ENCODE results near the gene SRD5A2. TPM values are rescaled to one million over a fixed set of nuclear protein-coding genes. Genes with fewer than 3 reads are reported as not detected.

SRD5A2 gene
- total and polyA plus RNA-seq, 2 of the 8 experiments (the other 6 are each of a cell fraction or from before 2014, with no cell fraction given): 0.02 TPM; not detected in 1

DNA sequence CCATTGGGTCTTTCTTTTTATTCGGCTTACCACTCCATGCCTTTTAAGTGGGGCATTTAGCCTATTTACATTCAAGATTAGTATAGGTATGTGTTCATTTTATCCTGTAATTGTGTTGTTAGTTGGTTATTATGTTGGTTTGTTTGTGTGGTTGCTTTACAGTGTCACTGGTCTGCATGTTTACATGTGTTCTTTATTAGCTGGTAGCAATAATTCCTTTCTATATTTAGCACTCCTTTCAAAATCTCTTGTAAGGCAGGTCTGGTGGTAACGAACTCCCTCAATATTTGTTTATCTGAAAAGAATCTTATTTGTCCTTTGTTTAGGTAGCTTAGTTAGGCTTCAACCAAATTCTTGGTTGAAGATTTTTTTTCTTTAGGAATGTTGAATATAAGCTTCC, 97.5 kb downstream of the SRD5A2 start:
- TF ChIP-seq TAF7 (optimal IDR thresholded peaks at IDR 0.05; ENCODE audit: borderline replicate concordance, low read depth, low read length) (no peak), ASH2L (IDR thresholded peaks at IDR 0.05; ENCODE audit: low read length) (no peak), KDM1A (IDR thresholded peaks at IDR 0.05; ENCODE audit: borderline replicate concordance, low read length) (no peak)
- no peaks in the 10 kb centered on the region for H3K4me1 ChIP-seq (replicated peaks in 1 of 4; ENCODE audit: control insufficient read depth in 3 of 4, insufficient read depth in 4 of 4, low read length in 3 of 4)
- ChIA-PET POLR2A (ENCODE audit: partially characterized antibody) (no interaction called here), CTCF (ENCODE audit: partially characterized antibody) (no interaction called here)
- H3K4me3 ChIP-seq (ENCODE audit: extremely low read depth in 1 of 4, insufficient read depth in 2 of 4, low read depth in 3 of 4, low read length in 4 of 4): no peak overlapping the region
- no peak overlapping the region for H2AK5ac ChIP-seq (ENCODE audit: low read depth, low read length)
- H4K20me1 ChIP-seq (replicated peaks in 1 of 2; ENCODE audit: control insufficient read depth in 1 of 2, insufficient read depth in 2 of 2, low read length in 2 of 2): no peaks in the 10 kb centered on the region
- no peak overlapping the region for H4K91ac ChIP-seq (replicated peaks; ENCODE audit: insufficient read length, low read length)
- H4K8ac ChIP-seq (ENCODE audit: extremely low read depth, insufficient read depth, low read length): no peak overlapping the region
- H3K4ac ChIP-seq (replicated peaks; ENCODE audit: insufficient read length, low read depth, low read length): no peak overlapping the region
- H3K9me3 ChIP-seq (ENCODE audit: insufficient read depth in 2 of 2, low read depth in 1 of 2, low read length in 1 of 2): peaks cover 17% of the 10 kb centered on the region in 2 experiments; a peak in 2 of 4 replicates
- H2BK5ac ChIP-seq (ENCODE audit: low read depth, low read length): no peak overlapping the region
- H2BK120ac ChIP-seq (replicated peaks; ENCODE audit: low read depth, low read length): no peak overlapping the region
- no peaks in the 10 kb centered on the region for H3K79me2 ChIP-seq (ENCODE audit: control insufficient read depth in 1 of 2, insufficient read depth in 2 of 2, low read length in 2 of 2)
- no peak overlapping the region for H3K23ac ChIP-seq (ENCODE audit: insufficient read length)
- DNase-seq (ENCODE audit: low read depth in 1 of 2, low spot score in 2 of 2) (no peak), FAIRE-seq (no peak)
- no peak overlapping the region for H3K18ac ChIP-seq (ENCODE audit: extremely low read depth, low read length)
- no peak overlapping the region for H2BK12ac ChIP-seq (ENCODE audit: low read depth, low read length)
- H3K36me3 ChIP-seq (ENCODE audit: control insufficient read depth in 2 of 4, insufficient read depth in 4 of 4, low read length in 3 of 4): no peaks in the 10 kb centered on the region
- no peak overlapping the region for H2BK20ac ChIP-seq (ENCODE audit: low read length)
- no peak overlapping the region for H3K27ac ChIP-seq (ENCODE audit: low read depth, low read length)
- no peak overlapping the region for H4K5ac ChIP-seq (ENCODE audit: insufficient read length, low read depth, low read length)
- H3K23me2 ChIP-seq (ENCODE audit: low read depth, low read length): no peaks in the 10 kb centered on the region
- no peak overlapping the region for H3K56ac ChIP-seq (replicated peaks; ENCODE audit: insufficient read length, low read depth, low read length)
- no peaks in the 10 kb centered on the region for H3K79me1 ChIP-seq (ENCODE audit: low read depth, low read length)
- no peak overlapping the region for H2AFZ ChIP-seq (ENCODE audit: low read length)
- H3K4me2 ChIP-seq (ENCODE audit: insufficient read depth in 1 of 2, low read depth in 2 of 2, low read length in 2 of 2): no peak overlapping the region
- no peaks in the 10 kb centered on the region for H3K27me3 ChIP-seq (replicated peaks in 1 of 4; ENCODE audit: control insufficient read depth in 3 of 4, extremely low read depth in 1 of 4, insufficient read depth in 3 of 4, low read length in 3 of 4)
- H3K9ac ChIP-seq (replicated peaks in 1 of 4; ENCODE audit: extremely low read depth in 1 of 4, low read depth in 3 of 4, low read length in 3 of 4): no peak overlapping the region
- no peak overlapping the region for H2BK15ac ChIP-seq (ENCODE audit: low read length)
- H3K14ac ChIP-seq (ENCODE audit: insufficient read length): no peak overlapping the region
- 77% methylated on average over 2 of the region's 2 CpGs; no CpG with 5 or more reads in 1 of the 2 experiments for WGBS, 2 experiments (ENCODE audit: extremely low coverage in 1 of 2, insufficient coverage in 1 of 2, insufficient read length in 1 of 2, insufficient replicate concordance in 2 of 2, low coverage in 1 of 2, low lambda C conversion rate in 2 of 2, missing lambda C conversion rate in 1 of 2)

All from H1 (cell line).